ENCODE measurements around the gene CCDC77. TPM values are rescaled to one million over a fixed set of nuclear protein-coding genes. Genes with fewer than 3 reads are reported as not detected.
"Not testable (repeated sequence)": the region's sequence is repeated elsewhere in the genome, so short reads cannot be mapped to it uniquely, and the experiment has no call there.

The CCDC77 gene
- total RNA-seq, 1 experiment from 2014 or later, result 16.8 TPM

DNA sequence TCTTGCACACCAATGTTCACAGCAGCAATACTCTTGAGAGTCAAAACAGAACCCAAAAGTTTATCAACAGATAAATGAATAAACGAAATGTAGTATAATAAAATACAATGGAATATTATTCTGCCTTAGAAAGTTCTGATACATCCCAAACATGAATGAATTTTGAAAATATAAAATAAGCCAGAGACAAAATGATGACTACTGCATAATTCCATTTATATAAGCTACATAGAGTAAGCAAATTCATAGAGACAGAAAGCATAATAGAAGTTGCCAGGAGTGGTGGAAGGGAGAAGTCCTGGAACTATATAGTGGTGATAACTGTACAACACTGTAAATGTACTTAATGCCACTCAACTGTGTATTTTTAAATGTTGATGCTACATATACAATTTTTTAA, 33.5 kb upstream of the CCDC77 start:
- CTCF ChIA-PET, result no interaction called here
- Mint-ChIP-seq H3K36me3 (ENCODE audit: insufficient read depth, unreplicated experiment) (peaks cover 30% of the 10 kb centered on the region), H3K4me3 (ENCODE audit: low read depth, unreplicated experiment) (no peak overlapping the region), H3K4me1 (ENCODE audit: low read depth, unreplicated experiment) (no peaks in the 10 kb centered on the region), H3K9me3 (ENCODE audit: low read depth, unreplicated experiment) (peaks cover 2% of the 10 kb centered on the region), H3K27ac (ENCODE audit: unreplicated experiment) (no peak overlapping the region), H3K27me3 (ENCODE audit: unreplicated experiment) (no peaks in the 10 kb centered on the region)
- TF ChIP-seq, protein P1, sequence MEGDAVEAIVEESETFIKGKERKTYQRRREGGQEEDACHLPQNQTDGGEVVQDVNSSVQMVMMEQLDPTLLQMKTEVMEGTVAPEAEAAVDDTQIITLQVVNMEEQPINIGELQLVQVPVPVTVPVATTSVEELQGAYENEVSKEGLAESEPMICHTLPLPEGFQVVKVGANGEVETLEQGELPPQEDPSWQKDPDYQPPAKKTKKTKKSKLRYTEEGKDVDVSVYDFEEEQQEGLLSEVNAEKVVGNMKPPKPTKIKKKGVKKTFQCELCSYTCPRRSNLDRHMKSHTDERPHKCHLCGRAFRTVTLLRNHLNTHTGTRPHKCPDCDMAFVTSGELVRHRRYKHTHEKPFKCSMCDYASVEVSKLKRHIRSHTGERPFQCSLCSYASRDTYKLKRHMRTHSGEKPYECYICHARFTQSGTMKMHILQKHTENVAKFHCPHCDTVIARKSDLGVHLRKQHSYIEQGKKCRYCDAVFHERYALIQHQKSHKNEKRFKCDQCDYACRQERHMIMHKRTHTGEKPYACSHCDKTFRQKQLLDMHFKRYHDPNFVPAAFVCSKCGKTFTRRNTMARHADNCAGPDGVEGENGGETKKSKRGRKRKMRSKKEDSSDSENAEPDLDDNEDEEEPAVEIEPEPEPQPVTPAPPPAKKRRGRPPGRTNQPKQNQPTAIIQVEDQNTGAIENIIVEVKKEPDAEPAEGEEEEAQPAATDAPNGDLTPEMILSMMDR (IDR thresholded peaks at IDR 0.05; ENCODE audit: unreplicated experiment), result no peak
- intact Hi-C loops (cut with micrococcal nuclease; ENCODE audit: unreplicated experiment), result no loop called here
- DNase-seq, result no peak
- no TSS peak for BruUV-seq (replicated peaks)

DNA sequence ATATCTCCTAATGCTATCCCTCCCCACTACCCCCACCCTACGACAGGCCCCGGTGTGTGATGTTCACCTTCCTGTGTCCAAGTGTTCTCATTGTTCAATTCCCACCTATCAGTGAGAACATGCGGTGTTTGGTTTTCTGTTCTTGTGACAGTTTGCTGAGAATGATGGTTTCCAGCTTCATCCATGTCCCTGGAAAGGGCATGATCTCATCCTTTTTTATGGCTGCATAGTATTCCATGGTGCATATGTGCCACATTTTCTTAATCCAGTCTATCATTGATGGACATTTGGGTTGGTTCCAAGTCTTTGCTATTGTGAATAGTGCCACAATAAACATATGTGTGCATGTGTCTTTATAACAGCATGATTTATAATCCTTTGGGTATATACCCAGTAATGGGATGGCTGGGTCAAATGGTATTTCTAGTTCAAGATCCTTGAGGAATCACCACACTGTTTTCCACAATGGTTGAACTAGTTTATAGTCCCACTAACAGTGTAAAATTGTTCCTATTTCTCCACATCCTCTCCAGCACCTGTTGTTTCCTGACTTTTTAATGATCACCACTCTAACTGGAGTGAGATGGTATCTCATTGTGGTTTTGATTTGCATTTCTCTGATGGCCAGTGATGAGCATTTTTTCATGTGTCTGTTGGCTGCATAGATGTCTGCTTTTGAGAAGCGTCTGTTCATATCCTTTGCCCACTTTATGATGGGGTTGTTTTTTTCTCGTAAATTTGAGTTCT, 30.5 kb upstream of the CCDC77 start:
- BruUV-seq (replicated peaks); H3K9me3 Mint-ChIP-seq (ENCODE audit: low read depth, unreplicated experiment); H3K4me3 Mint-ChIP-seq (ENCODE audit: low read depth, unreplicated experiment); H3K27me3 Mint-ChIP-seq (ENCODE audit: unreplicated experiment); intact Hi-C loops (cut with micrococcal nuclease; ENCODE audit: unreplicated experiment); H3K4me1 Mint-ChIP-seq (ENCODE audit: low read depth, unreplicated experiment); H3K27ac Mint-ChIP-seq (ENCODE audit: unreplicated experiment); DNase-seq; CTCF ChIA-PET: not testable (repeated sequence)
- H3K36me3 Mint-ChIP-seq (ENCODE audit: insufficient read depth, unreplicated experiment), result peaks cover 14% of the 10 kb centered on the region

DNA sequence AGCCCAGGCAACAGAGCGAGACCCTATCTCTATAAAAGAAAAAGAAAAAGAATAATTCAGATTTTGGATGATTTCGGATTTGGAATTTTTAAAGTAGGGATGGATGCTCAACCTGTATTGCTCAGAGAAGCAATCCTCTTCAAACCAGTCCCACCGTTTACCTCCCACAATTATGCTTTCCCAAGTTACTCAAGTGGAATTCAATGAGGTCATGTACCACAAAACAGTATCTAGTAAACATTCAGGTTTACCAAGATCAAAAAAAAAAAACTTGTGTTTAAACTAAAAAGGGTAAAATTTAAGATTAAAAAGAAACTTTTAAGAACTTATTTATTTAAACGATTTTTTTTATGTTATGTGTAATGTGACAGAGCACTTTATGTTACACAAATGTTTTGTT, 14.8 kb upstream of the CCDC77 start:
- BruUV-seq (replicated peaks), result no TSS peak
- Mint-ChIP-seq H3K36me3 (ENCODE audit: insufficient read depth, unreplicated experiment) (peaks cover 62% of the 10 kb centered on the region), H3K27ac (ENCODE audit: unreplicated experiment) (no peak overlapping the region), H3K9me3 (ENCODE audit: low read depth, unreplicated experiment) (no peaks in the 10 kb centered on the region), H3K27me3 (ENCODE audit: unreplicated experiment) (no peaks in the 10 kb centered on the region), H3K4me3 (ENCODE audit: low read depth, unreplicated experiment) (peak overlapping the region; percentile 73), H3K4me1 (ENCODE audit: low read depth, unreplicated experiment) (peaks cover 10% of the 10 kb centered on the region)
- CTCF ChIA-PET, result no interaction called here
- TF ChIP-seq, protein P1 (IDR thresholded peaks at IDR 0.05; ENCODE audit: unreplicated experiment), result no peak
- intact Hi-C loops (cut with micrococcal nuclease; ENCODE audit: unreplicated experiment), result no loop called here
- no peak for DNase-seq

DNA sequence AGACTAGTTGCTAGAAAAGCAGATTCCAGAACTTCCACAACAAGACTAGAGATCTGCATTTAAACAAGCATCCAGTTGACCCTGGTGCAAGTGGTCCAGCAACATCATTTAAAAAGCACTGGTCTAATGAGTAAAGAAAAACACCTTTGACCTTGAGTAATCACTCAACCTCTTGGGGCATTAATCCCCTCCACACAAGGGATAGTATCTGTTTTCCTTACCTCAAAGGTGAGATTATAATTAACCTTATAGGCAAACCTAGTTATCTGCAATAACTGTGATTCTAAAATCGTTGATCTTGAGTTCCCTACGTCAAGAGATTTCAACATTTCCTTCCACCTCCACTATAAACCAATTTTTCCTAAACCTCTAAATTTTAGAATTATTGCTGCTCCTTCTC, 13.4 kb upstream of the CCDC77 start:
- TF ChIP-seq, protein P1 (IDR thresholded peaks at IDR 0.05; ENCODE audit: unreplicated experiment), result no peak
- Mint-ChIP-seq H3K9me3 (ENCODE audit: low read depth, unreplicated experiment) (no peaks in the 10 kb centered on the region), H3K4me3 (ENCODE audit: low read depth, unreplicated experiment) (peak overlapping the region; percentile 73), H3K4me1 (ENCODE audit: low read depth, unreplicated experiment) (peaks cover 10% of the 10 kb centered on the region), H3K27ac (ENCODE audit: unreplicated experiment) (peak overlapping the region; percentile 90), H3K27me3 (ENCODE audit: unreplicated experiment) (no peaks in the 10 kb centered on the region), H3K36me3 (ENCODE audit: insufficient read depth, unreplicated experiment) (peaks cover 50% of the 10 kb centered on the region)
- BruUV-seq (replicated peaks), result no TSS peak
- CTCF ChIA-PET, result no interaction called here
- intact Hi-C loops (cut with micrococcal nuclease; ENCODE audit: unreplicated experiment), result no loop called here
- no peak for DNase-seq

DNA sequence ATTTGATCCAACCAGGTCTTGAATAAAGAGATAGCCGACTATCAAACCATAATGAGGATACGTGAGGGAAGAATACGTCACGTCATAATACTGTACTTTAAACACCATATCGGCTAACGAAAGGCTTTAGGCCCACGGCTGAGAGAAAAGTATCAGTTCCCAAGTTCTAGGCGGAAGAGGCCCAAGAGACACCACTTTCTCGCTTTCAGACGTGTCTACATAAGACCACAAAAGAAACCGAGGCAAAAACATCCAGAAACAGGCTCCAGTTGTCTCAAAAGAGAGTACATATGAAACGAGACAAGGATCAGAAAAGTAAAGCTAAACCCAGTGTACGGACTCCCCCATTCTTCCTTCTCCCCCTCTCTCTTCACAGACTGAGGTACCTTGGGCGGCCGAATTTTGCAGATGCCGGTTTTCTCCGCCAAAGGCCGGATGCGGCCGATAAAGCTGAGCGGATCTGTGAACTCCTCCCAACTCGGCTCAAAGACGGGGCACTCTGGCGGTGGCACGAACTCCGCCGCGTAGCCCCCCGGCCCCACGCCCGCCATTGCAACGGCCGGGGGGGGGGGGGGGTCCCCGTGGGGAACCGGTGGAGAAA, 12.8 kb upstream of the CCDC77 start:
- BruUV-seq (replicated peaks), result TSS peak; percentile 61
- CTCF ChIA-PET, result interaction anchor here (0.6 to 2.4 kb wide), 5 partner anchors 13 to 457 kb away, joined by 3 to 11 read pairs (median 4); partner anchors contain the start of gene CCDC77
- H3K4me1 Mint-ChIP-seq (ENCODE audit: low read depth, unreplicated experiment), result peaks cover 10% of the 10 kb centered on the region

More for the DNA sequence above, 12.8 kb upstream of the CCDC77 start:
- intact Hi-C loops (cut with micrococcal nuclease; ENCODE audit: unreplicated experiment), result no loop called here
- Mint-ChIP-seq H3K27me3 (ENCODE audit: unreplicated experiment) (no peaks in the 10 kb centered on the region), H3K9me3 (ENCODE audit: low read depth, unreplicated experiment) (no peaks in the 10 kb centered on the region), H3K36me3 (ENCODE audit: insufficient read depth, unreplicated experiment) (peaks cover 46% of the 10 kb centered on the region), H3K27ac (ENCODE audit: unreplicated experiment) (peak overlapping the region; percentile 90), H3K4me3 (ENCODE audit: low read depth, unreplicated experiment) (peak overlapping the region; percentile 73)
- DNase-seq, result peak; percentile 21
- TF ChIP-seq, protein P1 (IDR thresholded peaks at IDR 0.05; ENCODE audit: unreplicated experiment), result no peak

All from Calu3 (cell line).